Keratinocyte (primary cell): ENCODE measurements around the gene ARRB1. TPM values are rescaled to one million over a fixed set of nuclear protein-coding genes. Genes with fewer than 3 reads are reported as not detected.

Experiments used
- DNase-seq: peaks from one replicate; pipeline ENCODE4 v3.0.0-alpha.2; 2011; ENCODE audit warnings: low read depth, missing footprints, low spot score
- FAIRE-seq: peaks from 2 replicates; lab custom pipeline; 2011; peaks lifted over from hg19 to GRCh38; lab: Jason Lieb, UNC
- H2AFZ ChIP-seq: 2 replicates; pipeline ENCODE4 v1.6.0; 2012; ENCODE audit warnings: low read length, control low read depth, inconsistent platforms; ENCODE audit not compliant: control insufficient read depth
- H3K27ac ChIP-seq: 2 replicates; pipeline ENCODE4 v1.5.1; 2011; ENCODE audit warnings: low read length; ENCODE audit not compliant: control insufficient read depth, insufficient read depth
- H3K27me3 ChIP-seq: 3 replicates; pipeline ENCODE4 v1.6.0; 2011; ENCODE audit warnings: low read length; ENCODE audit not compliant: control insufficient read depth, insufficient read depth; ENCODE audit errors: extremely low read depth
- H3K36me3 ChIP-seq, 2 experiments: 2 replicates in 1 of 2; 3 replicates in 1 of 2; pipeline ENCODE4 v1.5.1; 2011; ENCODE audit warnings: low read length in 2 of 2, mild to moderate bottlenecking in 1 of 2; ENCODE audit not compliant: control insufficient read depth in 2 of 2, insufficient read depth in 2 of 2; ENCODE audit errors: extremely low read depth in 1 of 2
- H3K4me1 ChIP-seq: 3 replicates; pipeline ENCODE4 v1.5.1; 2011; ENCODE audit warnings: low read length; ENCODE audit not compliant: control insufficient read depth, insufficient read depth; ENCODE audit errors: extremely low read depth
- H3K4me2 ChIP-seq: 3 replicates; pipeline ENCODE4 v1.6.0; 2011; ENCODE audit warnings: low read depth, low read length; ENCODE audit not compliant: control insufficient read depth, insufficient read depth; ENCODE audit errors: extremely low read depth
- H3K4me3 ChIP-seq, 3 experiments: fragments of 200-600 bp in 1 of 3; sonication (generic) in 1 of 3; 2 replicates in 2 of 3; 3 replicates in 1 of 3; pipeline ENCODE4 v1.5.1; 2011 to 2016; ENCODE audit warnings: low read length in 3 of 3, mild to moderate bottlenecking in 3 of 3, control low read depth in 2 of 3, inconsistent platforms in 1 of 3, low read depth in 1 of 3, mixed read lengths in 1 of 3, mixed run types in 1 of 3, moderate library complexity in 1 of 3; ENCODE audit not compliant: control insufficient read depth in 2 of 3, insufficient read depth in 2 of 3; ENCODE audit errors: extremely low read depth in 1 of 3
- H3K79me2 ChIP-seq: 2 replicates; pipeline ENCODE4 v1.6.0; 2012; ENCODE audit warnings: low read length; ENCODE audit not compliant: control insufficient read depth, insufficient read depth
- H3K9ac ChIP-seq: 3 replicates; pipeline ENCODE4 v1.6.0; 2011; ENCODE audit warnings: low read length; ENCODE audit not compliant: control insufficient read depth, insufficient read depth; ENCODE audit errors: extremely low read depth
- H3K9me1 ChIP-seq: 3 replicates; pipeline ENCODE4 v1.6.0; 2011; ENCODE audit warnings: low read length; ENCODE audit not compliant: control insufficient read depth, insufficient read depth; ENCODE audit errors: extremely low read depth
- H3K9me3 ChIP-seq: 2 replicates; pipeline ENCODE4 v1.5.1; 2012; ENCODE audit warnings: low read depth, low read length; ENCODE audit not compliant: control insufficient read depth
- H4K20me1 ChIP-seq: 3 replicates; pipeline ENCODE4 v1.6.0; 2011; ENCODE audit warnings: low read length; ENCODE audit not compliant: control insufficient read depth, insufficient read depth; ENCODE audit errors: extremely low read depth
- CTCF ChIP-seq, 3 experiments: IDR thresholded peaks in 1 of 3; conservative IDR thresholded peaks in 1 of 3; optimal IDR thresholded peaks in 1 of 3; 2 replicates in 2 of 3; 3 replicates in 1 of 3; pipeline versions ENCODE3 to v1.5.1; 2011; ENCODE audit warnings: low read length in 3 of 3, mild to moderate bottlenecking in 3 of 3, moderate library complexity in 2 of 3, control low read depth in 1 of 3, inconsistent platforms in 1 of 3; ENCODE audit not compliant: insufficient read depth in 2 of 3; ENCODE audit errors: extremely low read depth in 1 of 3
- EZH2 ChIP-seq: IDR thresholded peaks from one replicate; pipeline ENCODE4 v1.6.1; 2012; ENCODE audit warnings: inconsistent platforms, mild to moderate bottlenecking, low read length, moderate library complexity
- dilution Hi-C: fragments of 300-500 bp; cut with MboI; formaldehyde crosslinking; loops from one replicate; pipeline ENCODE4 v1.7.0; 2020; ENCODE audit warnings: low sequenced_read_pairs; ENCODE audit not compliant: extremely low pct_ligation_motif_present
- polyA plus RNA-seq, 5 experiments: library from polyadenylated mRNA; depleted of rRNA in 3 of 5; stranded (reverse) in 3 of 5; stranded (forward) in 1 of 5; unstranded in 1 of 5; fragments of >200 nt; gene quantifications; 1 replicate in 1 of 5; 2 replicates in 3 of 5; 3 replicates in 1 of 5; pipeline versions ENCODE4 v1.2.1 to v1.2.3, GENCODE V29; 2011 to 2012; ENCODE audit warnings: missing spikeins in 2 of 5, low read depth in 1 of 5, low replicate concordance in 1 of 5

The ARRB1 gene
- polyA plus RNA-seq, 1 donor (not counting 4 experiments of a cell fraction or from before 2014, with no cell fraction given), result 0.94 TPM

GRCh38 chr11:75249704-75250103 is 101.8 kb downstream of the ARRB1 start:
- Histone ChIP-seq H3K4me1 (no peaks in the 10 kb centered on the region), H4K20me1 (no peaks in the 10 kb centered on the region), H3K4me3 (no peak overlapping the region), H3K9me3 (no peaks in the 10 kb centered on the region), H3K9me1 (no peaks in the 10 kb centered on the region), H3K4me2 (no peak overlapping the region), H3K27ac (no peak overlapping the region), H3K9ac (no peak overlapping the region), H3K79me2 (no peaks in the 10 kb centered on the region), H3K36me3 (no peaks in the 10 kb centered on the region), H3K27me3 (peaks cover 3% of the 10 kb centered on the region), H2AFZ (no peak overlapping the region)
- TF ChIP-seq CTCF (optimal IDR thresholded peaks at IDR 0.05 in 1 of 3, IDR thresholded peaks at IDR 0.05 in 1 of 3, conservative IDR thresholded peaks at IDR 0.05 in 1 of 3; ENCODE audit: extremely low read depth in 1 of 3, insufficient read depth in 2 of 3, low read length in 3 of 3), result no peak
- TF ChIP-seq EZH2, result no peak
- FAIRE-seq (no peak), DNase-seq (no peak)
- dilution Hi-C loops, result no loop called here

- Histone ChIP-seq H3K4me2 (no peak overlapping the region), H4K20me1 (no peaks in the 10 kb centered on the region), H3K9me1 (no peaks in the 10 kb centered on the region), H3K9ac (no peak overlapping the region), H3K4me3 (no peak overlapping the region), H3K9me3 (no peaks in the 10 kb centered on the region), H3K79me2 (no peaks in the 10 kb centered on the region), H3K36me3 (no peaks in the 10 kb centered on the region), H3K27me3 (peaks cover 9% of the 10 kb centered on the region), H2AFZ (no peak overlapping the region), H3K4me1 (no peaks in the 10 kb centered on the region), H3K27ac (no peak overlapping the region)
- DNase-seq (no peak), FAIRE-seq (no peak)
- TF ChIP-seq CTCF (optimal IDR thresholded peaks at IDR 0.05 in 1 of 3, IDR thresholded peaks at IDR 0.05 in 1 of 3, conservative IDR thresholded peaks at IDR 0.05 in 1 of 3; ENCODE audit: extremely low read depth in 1 of 3, insufficient read depth in 2 of 3, low read length in 3 of 3) (no peak), EZH2 (no peak)
- dilution Hi-C loops, result no loop called here
These were observed 102.6 kb downstream of the ARRB1 start for GRCh38 chr11:75248924-75249256.
